SK-N-SH (cell line): ENCODE measurements around the gene IL12B. TPM values are rescaled to one million over a fixed set of nuclear protein-coding genes. Genes with fewer than 3 reads are reported as not detected.

Source experiments
- CTCF ChIA-PET: fragments of 300-600, 350-600 bp; formaldehyde crosslinking; extraction: SDS; loops from one replicate; lab custom pipeline; 2021; lab: Yijun Ruan, JAX
- POLR2A ChIA-PET: fragments of 350-600 bp; sonication (Branson Sonifier 250); formaldehyde crosslinking; extraction: SDS; loops from one replicate; lab custom pipeline; 2020; ENCODE audit warnings: antibody characterized with exemption, inconsistent platforms; lab: Yijun Ruan, JAX
- DNase-seq: peaks from one replicate; pipeline ENCODE4 v3.0.0; 2012
- H2AFZ ChIP-seq: fragments of 200-600 bp; sonication (generic); 2 replicates; pipeline ENCODE4 v1.8.1; 2016; ENCODE audit warnings: antibody characterized with exemption, mild to moderate bottlenecking, low read depth
- H3F3A ChIP-seq: fragments of 200-600 bp; sonication (generic); replicated peaks from 2 replicates; pipeline ENCODE3; 2016; ENCODE audit warnings: antibody characterized with exemption, mild to moderate bottlenecking; ENCODE audit not compliant: insufficient read depth
- H3K27ac ChIP-seq, 2 experiments: fragments of 200-500 bp in 1 of 2; fragments of 200-600 bp in 1 of 2; sonication (Bioruptor generic) in 1 of 2; sonication (generic), shearing (Covaris generic) in 1 of 2; 2 replicates each; pipeline versions ENCODE4 v1.5.1 to v1.6.1; 2014 to 2016; ENCODE audit warnings: low read depth in 2 of 2, inconsistent platforms in 1 of 2, low read length in 1 of 2, mild to moderate bottlenecking in 1 of 2, mixed read lengths in 1 of 2
- H3K27me3 ChIP-seq: fragments of 200-600 bp; sonication (generic), shearing (Covaris generic); 2 replicates; pipeline ENCODE4 v1.6.1; 2016; ENCODE audit warnings: mixed run types; ENCODE audit not compliant: insufficient read depth
- H3K36me3 ChIP-seq, 2 experiments: fragments of 200-500 bp in 1 of 2; fragments of 200-600 bp in 1 of 2; sonication (Bioruptor generic) in 1 of 2; sonication (generic) in 1 of 2; replicated peaks in 1 of 2; 2 replicates each; pipeline versions ENCODE3 to v1.5.1; 2014 to 2016; ENCODE audit warnings: low read length in 1 of 2, mild to moderate bottlenecking in 1 of 2; ENCODE audit not compliant: insufficient read depth in 2 of 2, control insufficient read depth in 1 of 2
- H3K4me1 ChIP-seq, 2 experiments: fragments of 200-500 bp in 1 of 2; fragments of 200-600 bp in 1 of 2; sonication (Bioruptor generic) in 1 of 2; sonication (generic), shearing (Covaris generic) in 1 of 2; 2 replicates each; pipeline versions ENCODE4 v1.5.1 to v1.6.1; 2014 to 2016; ENCODE audit warnings: low read depth in 1 of 2, low read length in 1 of 2, mixed run types in 1 of 2; ENCODE audit not compliant: insufficient read depth in 2 of 2, control insufficient read depth in 1 of 2
- H3K4me2 ChIP-seq: fragments of 200-600 bp; sonication (generic), shearing (Covaris generic); 2 replicates; pipeline ENCODE4 v1.6.1; 2017; ENCODE audit warnings: mixed run types
- H3K4me3 ChIP-seq, 2 experiments: fragments of 200-500 bp in 1 of 2; fragments of 200-600 bp in 1 of 2; sonication (Bioruptor generic) in 1 of 2; sonication (generic), shearing (Covaris generic) in 1 of 2; 2 replicates each; pipeline versions ENCODE4 v1.5.1 to v1.8.1; 2014 to 2016; ENCODE audit warnings: low read depth in 2 of 2, inconsistent platforms in 1 of 2, low read length in 1 of 2, mild to moderate bottlenecking in 1 of 2, mixed read lengths in 1 of 2, moderate library complexity in 1 of 2
- H3K79me2 ChIP-seq: fragments of 200-600 bp; sonication (generic); 2 replicates; pipeline ENCODE4 v1.8.1; 2017; ENCODE audit warnings: mild to moderate bottlenecking; ENCODE audit not compliant: insufficient read depth
- H3K9ac ChIP-seq: fragments of 200-600 bp; sonication (generic); 2 replicates; pipeline ENCODE4 v1.6.1; 2017; ENCODE audit warnings: mixed run types
- H3K9me2 ChIP-seq: fragments of 200-600 bp; sonication (generic); 2 replicates; pipeline ENCODE4 v1.6.1; 2017; ENCODE audit warnings: mixed run types
- H3K9me3 ChIP-seq: fragments of 200-600 bp; sonication (generic); 2 replicates; pipeline ENCODE4 v1.6.1; 2017; ENCODE audit warnings: mixed run types, mild to moderate bottlenecking, moderate library complexity
- H4K20me1 ChIP-seq: fragments of 200-600 bp; sonication (generic); 2 replicates; pipeline ENCODE4 v1.6.1; 2017; ENCODE audit warnings: mild to moderate bottlenecking, mixed run types; ENCODE audit not compliant: insufficient read depth
- FOSL2 ChIP-seq: IDR thresholded peaks from 2 replicates; pipeline ENCODE4 v1.4.0; 2012; ENCODE audit warnings: low read depth, mild to moderate bottlenecking, moderate library complexity, borderline replicate concordance
- FOXJ3 ChIP-seq: sonication (generic); formaldehyde crosslinking; IDR thresholded peaks from 2 replicates; pipeline ENCODE4 v1.5.1; 2020; ENCODE audit warnings: mild to moderate bottlenecking, missing genetic modification reagents
- GABPA ChIP-seq: IDR thresholded peaks from 2 replicates; pipeline ENCODE4 v1.4.0; 2012; ENCODE audit warnings: low read depth, mild to moderate bottlenecking
- MEF2A ChIP-seq: IDR thresholded peaks from 2 replicates; pipeline ENCODE4 v1.4.0; 2012; ENCODE audit warnings: low read depth, borderline replicate concordance
- RAD21 ChIP-seq: IDR thresholded peaks from 2 replicates; pipeline ENCODE4 v1.6.1; 2012; ENCODE audit warnings: mild to moderate bottlenecking, low read length
- RFX5 ChIP-seq: IDR thresholded peaks from 2 replicates; pipeline ENCODE4 v1.6.1; 2012; ENCODE audit warnings: mild to moderate bottlenecking, improper control_type of control experiment, low read length
- SIN3A ChIP-seq: IDR thresholded peaks from 2 replicates; pipeline ENCODE4 v1.6.1; 2012; ENCODE audit warnings: low read depth, mild to moderate bottlenecking, low read length, moderate library complexity, borderline replicate concordance
- SMC3 ChIP-seq: IDR thresholded peaks from 2 replicates; pipeline ENCODE4 v1.6.1; 2012; ENCODE audit warnings: low read depth, low read length, improper control_type of control experiment
- TAF1 ChIP-seq: IDR thresholded peaks from 2 replicates; pipeline ENCODE4 v1.6.1; 2012; ENCODE audit warnings: low read depth, mild to moderate bottlenecking, low read length, moderate library complexity, borderline replicate concordance
- YY1 ChIP-seq: IDR thresholded peaks from 2 replicates; pipeline ENCODE4 v1.4.0; 2012; ENCODE audit warnings: low read depth, mild to moderate bottlenecking
- WGBS: methylation state at CpG from one replicate; pipeline ENCODE4 v1.1.6; 2017; ENCODE audit warnings: low lambda C conversion rate; 5-methylcytosine and 5-hydroxymethylcytosine counted together
- polyA plus RNA-seq, 3 experiments: library from polyadenylated mRNA; depleted of rRNA; stranded (reverse); fragments of >200 nt; gene quantifications; 2 replicates each; pipeline ENCODE4 v1.2.3, GENCODE V29; 2012
- TF ChIP-seq, protein P1 (sequence below): IDR thresholded peaks from 2 replicates; pipeline ENCODE4 v1.4.0; 2012; ENCODE audit warnings: low read depth
- TF ChIP-seq, protein P2 (sequence below): fragments of 200-600 bp; sonication (generic); IDR thresholded peaks from 2 replicates; pipeline ENCODE4 v1.6.1; 2017; ENCODE audit warnings: antibody characterized with exemption, mild to moderate bottlenecking, moderate library complexity
- TF ChIP-seq, protein P3 (sequence below): IDR thresholded peaks from 2 replicates; pipeline ENCODE4; 2012
- TF ChIP-seq, protein P4 (sequence below): IDR thresholded peaks from 2 replicates; pipeline ENCODE4 v1.6.1; 2012; ENCODE audit warnings: mild to moderate bottlenecking, low read depth, low read length, moderate library complexity
- TF ChIP-seq, protein P5 (sequence below): fragments of 150-350 bp; IDR thresholded peaks from 2 replicates; pipeline ENCODE4 v1.6.1; 2017; ENCODE audit warnings: antibody characterized with exemption, low read length, low read depth, borderline replicate concordance

The IL12B gene
- polyA plus RNA-seq, 1 of the 3 experiments (the other 2 are of a cell fraction), result not detected

DNA sequence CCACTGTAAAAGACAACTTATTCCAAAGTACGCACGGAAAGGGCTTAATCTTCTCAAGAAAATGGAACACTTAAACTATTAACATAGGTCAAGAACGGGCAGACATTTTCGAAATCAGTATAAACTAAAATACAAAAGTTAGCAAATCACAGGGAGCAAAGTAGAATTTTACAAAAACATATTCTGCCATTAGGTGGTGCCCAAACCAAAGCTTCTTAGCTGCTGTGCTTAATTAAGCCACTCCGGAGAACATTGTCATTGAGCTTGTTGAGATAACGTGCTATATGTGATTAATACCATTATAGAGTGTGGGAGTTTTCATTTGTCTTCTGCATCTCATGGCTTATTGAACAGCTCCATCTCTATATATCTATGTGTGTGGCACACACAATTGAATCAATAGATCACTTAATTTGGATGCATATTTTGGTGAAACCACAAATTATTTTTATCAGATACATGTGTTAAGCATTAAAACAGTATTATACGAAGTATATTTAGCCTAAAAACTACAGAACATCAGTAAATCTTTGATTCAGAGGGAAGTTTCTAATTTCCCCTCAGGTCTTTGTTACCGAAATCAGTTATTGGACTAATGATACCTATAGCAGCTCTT is 43.8 kb downstream of the IL12B start:
- Histone ChIP-seq H2AFZ (no peak overlapping the region), H3K27ac (no peak overlapping the region), H3K9ac (no peak overlapping the region), H3K9me3 (no peaks in the 10 kb centered on the region), H3F3A (peaks cover 10% of the 10 kb centered on the region), H3K27me3 (no peaks in the 10 kb centered on the region), H3K4me2 (no peak overlapping the region), H3K36me3 (peaks cover 25 to 50% of the 10 kb centered on the region in 2 experiments), H3K4me3 (no peak overlapping the region; a peak in 1 of 4 replicates), H3K4me1 (no peaks in the 10 kb centered on the region; a peak in 1 of 4 replicates), H3K79me2 (no peaks in the 10 kb centered on the region), H3K9me2 (no peaks in the 10 kb centered on the region), H4K20me1 (no peaks in the 10 kb centered on the region)
- TF ChIP-seq, protein P1, sequence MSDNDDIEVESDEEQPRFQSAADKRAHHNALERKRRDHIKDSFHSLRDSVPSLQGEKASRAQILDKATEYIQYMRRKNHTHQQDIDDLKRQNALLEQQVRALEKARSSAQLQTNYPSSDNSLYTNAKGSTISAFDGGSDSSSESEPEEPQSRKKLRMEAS, result no peak
- TF ChIP-seq RAD21 (peak; percentile 86), FOSL2 (no peak), SMC3 (peak; percentile 51; the same call in 1 of the 2 replicates)
- TF ChIP-seq, protein P2, sequence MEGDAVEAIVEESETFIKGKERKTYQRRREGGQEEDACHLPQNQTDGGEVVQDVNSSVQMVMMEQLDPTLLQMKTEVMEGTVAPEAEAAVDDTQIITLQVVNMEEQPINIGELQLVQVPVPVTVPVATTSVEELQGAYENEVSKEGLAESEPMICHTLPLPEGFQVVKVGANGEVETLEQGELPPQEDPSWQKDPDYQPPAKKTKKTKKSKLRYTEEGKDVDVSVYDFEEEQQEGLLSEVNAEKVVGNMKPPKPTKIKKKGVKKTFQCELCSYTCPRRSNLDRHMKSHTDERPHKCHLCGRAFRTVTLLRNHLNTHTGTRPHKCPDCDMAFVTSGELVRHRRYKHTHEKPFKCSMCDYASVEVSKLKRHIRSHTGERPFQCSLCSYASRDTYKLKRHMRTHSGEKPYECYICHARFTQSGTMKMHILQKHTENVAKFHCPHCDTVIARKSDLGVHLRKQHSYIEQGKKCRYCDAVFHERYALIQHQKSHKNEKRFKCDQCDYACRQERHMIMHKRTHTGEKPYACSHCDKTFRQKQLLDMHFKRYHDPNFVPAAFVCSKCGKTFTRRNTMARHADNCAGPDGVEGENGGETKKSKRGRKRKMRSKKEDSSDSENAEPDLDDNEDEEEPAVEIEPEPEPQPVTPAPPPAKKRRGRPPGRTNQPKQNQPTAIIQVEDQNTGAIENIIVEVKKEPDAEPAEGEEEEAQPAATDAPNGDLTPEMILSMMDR, result peak; percentile 64
- DNase-seq, result peak; percentile 37
- WGBS, result 72% methylated on average over 8 of the region's 8 CpGs
- CTCF ChIA-PET, result interaction anchor here (0.5 to 3.1 kb wide), 18 partner anchors 9 to 701 kb away, joined by 3 to 20 read pairs (median 3); partner anchors contain the start of gene ADRA1B
- POLR2A ChIA-PET, result interaction anchor here (0.7 to 1.1 kb wide), 2 partner anchors 118 to 129 kb away, joined by 4 to 6 read pairs; no protein-coding TSS in a partner anchor

DNA sequence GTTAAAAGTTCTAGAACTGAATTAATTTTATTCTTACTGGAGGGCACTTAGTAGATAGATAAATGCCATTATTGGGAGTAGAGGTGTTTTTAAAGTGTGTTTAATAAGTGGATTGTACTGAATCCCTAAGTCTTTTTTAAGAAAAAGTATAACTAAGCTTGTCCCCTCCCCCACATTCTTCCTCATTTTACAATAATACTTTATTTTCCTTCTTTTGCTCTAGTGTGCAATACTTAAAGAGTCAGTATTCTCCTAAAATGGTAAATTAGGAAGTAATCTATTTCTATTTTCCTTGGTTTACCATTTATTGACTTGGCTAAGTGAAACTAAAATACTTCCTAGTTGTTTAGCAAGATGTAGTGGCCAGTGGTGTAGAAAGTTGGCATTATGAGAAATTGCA is 55.6 kb downstream of the IL12B start:
- DNase-seq, result no peak
- Histone ChIP-seq H3F3A (no peaks in the 10 kb centered on the region), H3K4me3 (no peak overlapping the region), H2AFZ (no peak overlapping the region), H3K4me1 (no peaks in the 10 kb centered on the region), H3K79me2 (no peaks in the 10 kb centered on the region; the same call in 1 of the 2 replicates), H3K9me3 (no peaks in the 10 kb centered on the region), H4K20me1 (no peaks in the 10 kb centered on the region), H3K27ac (no peak overlapping the region), H3K27me3 (no peaks in the 10 kb centered on the region), H3K4me2 (no peak overlapping the region), H3K9ac (no peak overlapping the region), H3K9me2 (no peaks in the 10 kb centered on the region), H3K36me3 (peaks cover 86 to 89% of the 10 kb centered on the region in 2 experiments)
- ChIA-PET CTCF (interaction anchor here (0.8 to 2.2 kb wide), 6 partner anchors 11 to 712 kb away, joined by 3 to 6 read pairs (median 4); no protein-coding TSS in a partner anchor), POLR2A (interaction anchor here (1.5 kb wide), 1 partner anchor 66 kb away, joined by 3 read pairs; no protein-coding TSS in a partner anchor)
- TF ChIP-seq FOXJ3 (CRISPR knock-in tag) (no peak), MEF2A (no peak), RFX5 (no peak), YY1 (no peak), GABPA (no peak), SIN3A (no peak), TAF1 (no peak)
- TF ChIP-seq, protein P3, sequence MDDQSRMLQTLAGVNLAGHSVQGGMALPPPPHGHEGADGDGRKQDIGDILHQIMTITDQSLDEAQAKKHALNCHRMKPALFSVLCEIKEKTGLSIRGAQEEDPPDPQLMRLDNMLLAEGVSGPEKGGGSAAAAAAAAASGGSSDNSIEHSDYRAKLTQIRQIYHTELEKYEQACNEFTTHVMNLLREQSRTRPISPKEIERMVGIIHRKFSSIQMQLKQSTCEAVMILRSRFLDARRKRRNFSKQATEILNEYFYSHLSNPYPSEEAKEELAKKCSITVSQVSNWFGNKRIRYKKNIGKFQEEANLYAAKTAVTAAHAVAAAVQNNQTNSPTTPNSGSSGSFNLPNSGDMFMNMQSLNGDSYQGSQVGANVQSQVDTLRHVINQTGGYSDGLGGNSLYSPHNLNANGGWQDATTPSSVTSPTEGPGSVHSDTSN, result no peak
- TF ChIP-seq, protein P4, sequence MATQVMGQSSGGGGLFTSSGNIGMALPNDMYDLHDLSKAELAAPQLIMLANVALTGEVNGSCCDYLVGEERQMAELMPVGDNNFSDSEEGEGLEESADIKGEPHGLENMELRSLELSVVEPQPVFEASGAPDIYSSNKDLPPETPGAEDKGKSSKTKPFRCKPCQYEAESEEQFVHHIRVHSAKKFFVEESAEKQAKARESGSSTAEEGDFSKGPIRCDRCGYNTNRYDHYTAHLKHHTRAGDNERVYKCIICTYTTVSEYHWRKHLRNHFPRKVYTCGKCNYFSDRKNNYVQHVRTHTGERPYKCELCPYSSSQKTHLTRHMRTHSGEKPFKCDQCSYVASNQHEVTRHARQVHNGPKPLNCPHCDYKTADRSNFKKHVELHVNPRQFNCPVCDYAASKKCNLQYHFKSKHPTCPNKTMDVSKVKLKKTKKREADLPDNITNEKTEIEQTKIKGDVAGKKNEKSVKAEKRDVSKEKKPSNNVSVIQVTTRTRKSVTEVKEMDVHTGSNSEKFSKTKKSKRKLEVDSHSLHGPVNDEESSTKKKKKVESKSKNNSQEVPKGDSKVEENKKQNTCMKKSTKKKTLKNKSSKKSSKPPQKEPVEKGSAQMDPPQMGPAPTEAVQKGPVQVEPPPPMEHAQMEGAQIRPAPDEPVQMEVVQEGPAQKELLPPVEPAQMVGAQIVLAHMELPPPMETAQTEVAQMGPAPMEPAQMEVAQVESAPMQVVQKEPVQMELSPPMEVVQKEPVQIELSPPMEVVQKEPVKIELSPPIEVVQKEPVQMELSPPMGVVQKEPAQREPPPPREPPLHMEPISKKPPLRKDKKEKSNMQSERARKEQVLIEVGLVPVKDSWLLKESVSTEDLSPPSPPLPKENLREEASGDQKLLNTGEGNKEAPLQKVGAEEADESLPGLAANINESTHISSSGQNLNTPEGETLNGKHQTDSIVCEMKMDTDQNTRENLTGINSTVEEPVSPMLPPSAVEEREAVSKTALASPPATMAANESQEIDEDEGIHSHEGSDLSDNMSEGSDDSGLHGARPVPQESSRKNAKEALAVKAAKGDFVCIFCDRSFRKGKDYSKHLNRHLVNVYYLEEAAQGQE, result no peak
- TF ChIP-seq, protein P1, result no peak
- TF ChIP-seq, protein P5, sequence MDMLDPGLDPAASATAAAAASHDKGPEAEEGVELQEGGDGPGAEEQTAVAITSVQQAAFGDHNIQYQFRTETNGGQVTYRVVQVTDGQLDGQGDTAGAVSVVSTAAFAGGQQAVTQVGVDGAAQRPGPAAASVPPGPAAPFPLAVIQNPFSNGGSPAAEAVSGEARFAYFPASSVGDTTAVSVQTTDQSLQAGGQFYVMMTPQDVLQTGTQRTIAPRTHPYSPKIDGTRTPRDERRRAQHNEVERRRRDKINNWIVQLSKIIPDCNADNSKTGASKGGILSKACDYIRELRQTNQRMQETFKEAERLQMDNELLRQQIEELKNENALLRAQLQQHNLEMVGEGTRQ, result no peak
